Stimulated activated CD4-positive, alpha-beta T cell treated with anti-CD3 and anti-CD28 coated beads, Interleukin-4, amount 100 ng/mL, for 24 hours (primary cell): ENCODE results near the gene CACNA1D.

Experiments
- DNase-seq: peaks from one replicate; pipeline ENCODE4 v3.0.0-alpha.2; 2020

CACNA1D gene

GRCh38 chr3:53799338-53799865 is 305.0 kb downstream of the CACNA1D start:
- DNase-seq, result no peak

DNA sequence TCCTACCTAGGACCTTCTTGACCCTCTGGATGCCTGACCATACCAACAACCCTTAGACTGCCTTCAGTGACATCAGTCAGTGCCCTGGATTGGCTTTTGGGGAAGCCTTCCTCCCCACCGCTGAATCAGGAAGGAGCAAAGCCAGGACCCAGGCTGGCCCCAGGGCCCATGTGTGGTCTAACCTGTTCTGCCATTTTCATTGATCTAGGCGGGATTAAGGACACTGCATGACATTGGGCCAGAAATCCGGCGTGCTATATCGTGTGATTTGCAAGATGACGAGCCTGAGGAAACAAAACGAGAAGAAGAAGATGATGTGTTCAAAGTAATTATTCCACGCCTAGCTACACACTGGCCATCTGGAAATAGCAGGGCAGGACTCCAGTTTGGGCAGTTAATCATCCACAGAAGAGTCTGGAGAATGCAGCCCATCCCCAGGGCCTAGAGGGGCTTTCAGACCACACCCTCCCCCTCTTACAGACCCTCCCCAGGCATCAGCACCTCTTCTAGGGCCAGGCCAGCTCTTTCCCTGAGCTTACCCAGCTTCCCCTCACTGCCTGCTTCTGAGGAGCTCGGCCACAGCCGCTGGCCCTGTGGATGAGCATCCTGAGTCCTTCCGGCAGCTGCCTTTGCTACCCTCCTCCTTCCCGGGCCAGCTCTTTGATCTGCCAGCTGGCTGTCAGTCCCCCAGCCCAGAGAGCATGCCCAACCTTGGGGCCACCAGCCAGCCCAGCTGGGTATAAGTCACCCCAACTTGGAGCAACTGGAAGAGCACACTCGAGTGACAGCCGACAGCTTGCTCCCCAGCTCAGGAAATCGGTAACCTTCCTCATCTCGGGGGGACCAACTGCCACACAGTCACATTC is 305.9 kb downstream of the CACNA1D start:
- no peak for DNase-seq

GRCh38 chr3:53801319-53801718 is 306.9 kb downstream of the CACNA1D start:
- no peak for DNase-seq

GRCh38 chr3:53802256-53802880 is 308.0 kb downstream of the CACNA1D start:
- no peak for DNase-seq

- DNase-seq, result no peak
These were observed 308.9 kb downstream of the CACNA1D start for GRCh38 chr3:53803124-53803815.

DNA sequence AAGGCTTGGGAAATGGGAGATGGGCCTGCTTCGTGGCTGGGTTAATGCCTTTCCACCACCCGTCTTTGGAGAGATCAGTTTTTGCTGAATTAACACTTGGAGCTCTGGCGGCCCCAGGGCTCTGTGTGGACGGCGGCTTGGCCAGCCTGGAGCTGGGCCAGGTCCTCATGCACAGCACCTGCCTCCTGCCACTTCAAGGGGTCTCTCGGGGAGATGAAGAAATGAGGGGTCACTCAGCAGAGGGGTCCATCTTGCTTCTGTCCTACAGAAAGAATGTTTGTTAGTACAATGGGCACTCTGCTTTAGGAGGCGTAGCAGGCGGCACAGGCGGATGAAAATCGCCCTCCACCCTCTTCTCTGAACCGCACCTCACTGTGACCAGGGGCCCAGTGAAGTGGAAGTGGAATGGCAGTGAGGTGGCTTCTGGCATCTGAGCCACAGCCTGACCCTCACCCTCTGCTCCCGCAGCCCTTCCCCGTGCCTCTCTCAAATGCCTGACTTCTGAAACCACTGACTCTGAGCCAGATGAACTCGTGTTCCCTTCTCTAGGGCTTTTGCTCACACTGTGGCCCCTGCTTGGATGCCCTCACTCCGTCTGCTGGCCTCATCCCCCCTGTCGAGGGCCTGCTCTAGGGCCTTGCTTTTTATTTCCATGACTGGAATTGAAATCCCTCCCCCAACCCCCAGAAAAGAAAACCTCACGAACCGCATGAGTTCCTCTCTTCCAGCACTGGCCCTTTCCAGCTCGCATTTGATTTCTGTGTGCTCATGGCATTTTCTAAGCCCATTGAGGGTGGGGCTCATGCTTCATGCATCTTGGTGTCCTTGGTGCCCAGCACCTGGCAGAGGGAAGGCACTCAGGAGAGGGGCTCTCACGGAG is 309.6 kb downstream of the CACNA1D start:
- no peak for DNase-seq

DNA sequence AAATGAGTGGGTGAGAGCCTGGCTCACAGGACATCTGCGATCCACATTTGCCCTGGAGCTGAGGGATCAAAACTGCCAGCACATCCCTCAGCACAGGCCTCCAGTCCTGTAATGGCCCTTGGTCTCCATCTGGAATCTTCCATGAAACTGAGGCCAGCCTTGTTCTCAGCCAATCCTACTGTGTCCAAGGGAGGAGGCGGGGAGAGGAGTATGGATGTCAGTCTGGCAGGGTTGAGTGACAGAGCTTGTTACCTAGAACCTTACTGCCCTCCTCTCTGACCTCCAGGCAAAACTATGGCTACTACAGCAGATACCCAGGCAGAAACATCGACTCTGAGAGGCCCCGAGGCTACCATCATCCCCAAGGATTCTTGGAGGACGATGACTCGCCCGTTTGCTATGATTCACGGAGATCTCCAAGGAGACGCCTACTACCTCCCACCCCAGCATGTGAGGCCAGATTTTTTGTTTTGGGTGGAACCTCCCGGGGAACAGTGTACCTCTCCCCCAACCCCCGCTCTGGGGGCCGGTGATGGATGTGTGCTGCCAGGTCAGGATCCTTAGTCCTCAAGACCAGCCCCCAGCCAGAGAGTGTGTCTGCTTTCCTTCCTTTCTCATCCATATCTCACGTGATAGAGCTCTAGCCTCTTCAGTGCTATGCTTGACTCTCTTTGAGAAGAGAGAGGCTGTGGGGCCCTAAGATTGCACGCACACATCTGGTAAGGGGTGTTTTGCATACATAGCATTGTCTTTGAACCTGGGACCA is 310.5 kb downstream of the CACNA1D start:
- no peak for DNase-seq

DNA sequence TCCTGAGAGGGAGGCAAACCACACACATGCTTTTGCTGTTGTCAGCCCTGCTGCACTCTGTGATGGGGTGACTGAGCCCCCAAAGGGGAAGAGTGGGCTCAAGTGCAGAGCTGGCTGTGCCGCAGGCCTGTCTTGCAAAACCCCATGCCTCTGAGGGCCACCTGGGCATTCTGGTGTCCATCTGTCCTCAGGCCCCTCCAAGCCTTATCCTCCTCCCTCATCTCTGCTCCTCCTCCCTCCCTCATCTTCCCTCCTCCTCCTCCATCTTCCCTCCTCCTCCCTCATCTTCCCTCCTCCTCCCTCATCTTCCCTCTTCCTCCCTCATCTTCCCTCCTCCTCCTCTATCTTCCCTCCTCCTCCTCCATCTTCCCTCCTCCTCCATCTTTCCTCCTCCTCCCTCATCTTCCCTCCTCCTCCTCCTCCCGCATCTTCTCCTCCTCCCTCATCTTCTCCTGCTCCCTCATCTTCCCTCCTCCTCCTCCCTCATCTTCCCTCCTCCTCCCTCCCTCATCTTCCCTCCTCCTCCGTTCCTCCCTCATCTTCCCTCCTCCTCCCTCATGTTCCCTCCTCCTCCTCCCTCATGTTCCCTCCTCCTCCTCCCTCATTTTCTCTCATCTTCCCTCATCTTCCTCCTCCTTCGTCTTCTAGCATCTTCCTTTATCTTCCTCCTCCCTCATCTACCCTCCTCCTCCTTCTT is 311.2 kb downstream of the CACNA1D start:
- no peak for DNase-seq

DNA sequence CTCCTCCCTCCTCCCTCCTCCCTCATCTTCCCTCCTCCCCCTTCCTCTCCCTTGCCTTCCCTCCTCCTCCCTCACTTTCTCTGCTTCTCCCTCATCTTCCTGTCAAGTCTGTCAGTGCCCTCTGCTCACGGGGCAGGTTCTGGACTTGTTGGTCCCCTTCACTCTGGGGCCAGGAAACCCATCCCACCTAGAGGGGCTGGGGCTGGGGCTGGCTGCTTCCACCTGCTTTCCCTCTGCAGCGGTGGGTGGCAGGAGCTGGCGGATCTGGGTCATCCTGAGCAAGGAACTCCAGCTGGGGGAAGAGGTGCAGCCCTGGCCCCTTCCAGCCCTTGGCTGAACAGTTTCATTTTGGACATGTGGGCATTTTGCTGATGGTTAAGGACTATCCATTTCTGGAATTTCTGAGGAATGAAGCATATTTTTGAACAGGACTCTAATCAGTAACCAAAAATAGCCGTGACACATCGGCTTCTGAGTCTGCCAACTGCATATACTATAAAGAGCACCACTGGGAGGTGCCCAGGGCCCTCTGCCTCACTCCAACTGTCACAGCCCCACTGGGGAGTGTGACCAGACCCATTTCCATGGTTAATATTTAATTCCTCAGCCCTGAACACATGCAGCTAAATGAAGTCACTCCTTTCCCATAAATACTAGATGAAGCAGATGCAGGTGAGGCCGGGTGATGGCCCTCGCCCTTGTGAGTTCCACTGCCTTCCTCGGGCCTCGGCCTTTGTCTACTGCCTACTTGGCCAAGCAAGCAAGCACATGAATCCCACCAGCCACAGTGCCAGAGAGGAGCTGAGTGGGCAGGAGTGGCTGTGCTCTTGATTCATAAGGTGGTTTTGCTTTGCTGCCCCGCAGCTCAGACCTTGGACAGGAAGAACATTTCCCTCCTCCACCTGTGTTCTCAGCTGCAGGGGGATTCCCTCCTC is 312.0 kb downstream of the CACNA1D start:
- no peak for DNase-seq

DNA sequence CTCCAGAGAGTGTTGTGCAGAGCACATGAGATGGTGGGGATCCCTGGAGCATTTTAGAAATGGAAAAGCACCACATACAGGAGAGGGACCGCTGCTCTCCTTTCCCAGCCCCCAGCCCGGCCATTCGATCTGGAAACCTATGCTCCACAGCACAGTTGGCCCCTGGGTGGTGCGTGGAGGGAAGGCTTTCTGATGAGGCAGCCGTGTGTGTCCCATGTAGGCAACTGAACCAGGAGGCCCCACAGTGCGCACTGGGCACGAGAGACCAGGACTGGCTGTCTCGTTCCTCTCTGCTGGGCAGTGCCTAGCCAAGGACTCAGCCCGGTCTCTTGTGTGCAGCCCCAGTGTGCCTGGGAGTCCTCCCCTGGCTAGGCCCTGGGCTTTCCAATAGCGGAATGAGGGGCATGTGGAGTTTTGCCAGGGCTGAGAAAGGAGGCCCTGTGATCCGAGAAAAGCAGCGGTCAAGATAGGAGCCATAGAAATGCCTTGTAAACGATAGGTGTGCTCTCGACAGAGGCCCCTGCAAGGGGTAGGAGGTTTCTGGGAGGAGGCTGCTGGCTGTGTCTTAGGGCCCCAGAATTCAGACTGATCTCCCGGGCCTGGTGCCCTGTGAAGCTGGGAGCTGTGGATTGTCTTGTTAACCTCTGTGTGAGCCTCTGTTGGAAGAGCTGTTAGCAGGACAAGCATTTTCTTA is 312.9 kb downstream of the CACNA1D start:
- DNase-seq, result no peak

DNA sequence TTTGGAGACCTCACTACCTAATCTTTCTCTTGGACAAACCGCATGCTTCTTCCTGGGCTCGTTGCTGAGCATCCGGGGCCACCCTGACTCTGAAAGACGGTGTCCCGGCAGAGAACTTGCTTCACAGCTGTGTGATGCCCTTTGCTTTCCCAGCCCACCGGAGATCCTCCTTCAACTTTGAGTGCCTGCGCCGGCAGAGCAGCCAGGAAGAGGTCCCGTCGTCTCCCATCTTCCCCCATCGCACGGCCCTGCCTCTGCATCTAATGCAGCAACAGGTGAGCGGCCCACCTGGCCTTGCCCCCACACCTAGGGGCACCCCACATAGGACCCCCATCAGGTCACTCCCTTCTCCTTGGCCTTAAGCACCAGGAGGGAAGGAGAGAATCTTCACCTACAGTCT is 314.1 kb downstream of the CACNA1D start:
- no peak for DNase-seq

- DNase-seq, result no peak
These were observed 314.9 kb downstream of the CACNA1D start for GRCh38 chr3:53809267-53809666.

- DNase-seq, result no peak
These were observed 315.5 kb downstream of the CACNA1D start for GRCh38 chr3:53809764-53810400.

DNA sequence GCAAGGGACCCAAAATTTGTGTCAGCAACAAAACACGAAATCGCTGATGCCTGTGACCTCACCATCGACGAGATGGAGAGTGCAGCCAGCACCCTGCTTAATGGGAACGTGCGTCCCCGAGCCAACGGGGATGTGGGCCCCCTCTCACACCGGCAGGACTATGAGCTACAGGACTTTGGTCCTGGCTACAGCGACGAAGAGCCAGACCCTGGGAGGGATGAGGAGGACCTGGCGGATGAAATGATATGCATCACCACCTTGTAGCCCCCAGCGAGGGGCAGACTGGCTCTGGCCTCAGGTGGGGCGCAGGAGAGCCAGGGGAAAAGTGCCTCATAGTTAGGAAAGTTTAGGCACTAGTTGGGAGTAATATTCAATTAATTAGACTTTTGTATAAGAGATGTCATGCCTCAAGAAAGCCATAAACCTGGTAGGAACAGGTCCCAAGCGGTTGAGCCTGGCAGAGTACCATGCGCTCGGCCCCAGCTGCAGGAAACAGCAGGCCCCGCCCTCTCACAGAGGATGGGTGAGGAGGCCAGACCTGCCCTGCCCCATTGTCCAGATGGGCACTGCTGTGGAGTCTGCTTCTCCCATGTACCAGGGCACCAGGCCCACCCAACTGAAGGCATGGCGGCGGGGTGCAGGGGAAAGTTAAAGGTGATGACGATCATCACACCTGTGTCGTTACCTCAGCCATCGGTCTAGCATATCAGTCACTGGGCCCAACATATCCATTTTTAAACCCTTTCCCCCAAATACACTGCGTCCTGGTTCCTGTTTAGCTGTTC is 316.9 kb downstream of the CACNA1D start:
- no peak for DNase-seq

DNA sequence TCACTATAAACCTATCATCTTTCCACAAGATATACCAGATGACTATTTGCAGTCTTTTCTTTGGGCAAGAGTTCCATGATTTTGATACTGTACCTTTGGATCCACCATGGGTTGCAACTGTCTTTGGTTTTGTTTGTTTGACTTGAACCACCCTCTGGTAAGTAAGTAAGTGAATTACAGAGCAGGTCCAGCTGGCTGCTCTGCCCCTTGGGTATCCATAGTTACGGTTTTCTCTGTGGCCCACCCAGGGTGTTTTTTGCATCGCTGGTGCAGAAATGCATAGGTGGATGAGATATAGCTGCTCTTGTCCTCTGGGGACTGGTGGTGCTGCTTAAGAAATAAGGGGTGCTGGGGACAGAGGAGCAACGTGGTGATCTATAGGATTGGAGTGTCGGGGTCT is 318.0 kb downstream of the CACNA1D start:
- DNase-seq, result no peak

DNA sequence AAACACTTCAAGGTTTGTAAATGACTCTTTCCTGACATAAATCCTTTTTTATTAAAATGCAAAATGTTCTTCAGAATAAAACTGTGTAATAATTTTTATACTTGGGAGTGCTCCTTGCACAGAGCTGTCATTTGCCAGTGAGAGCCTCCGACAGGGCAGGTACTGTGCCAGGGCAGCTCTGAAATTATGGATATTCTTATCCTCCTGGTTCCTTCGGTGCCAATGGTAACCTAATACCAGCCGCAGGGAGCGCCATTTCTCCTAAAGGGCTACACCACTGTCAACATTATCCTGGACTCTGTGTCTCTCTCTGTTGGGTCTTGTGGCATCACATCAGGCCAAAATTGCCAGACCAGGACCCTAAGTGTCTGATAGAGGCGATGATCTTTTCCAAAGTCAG is 318.8 kb downstream of the CACNA1D start:
- DNase-seq, result no peak

GRCh38 chr3:53813876-53814275 is 319.5 kb downstream of the CACNA1D start:
- DNase-seq, result no peak

DNA sequence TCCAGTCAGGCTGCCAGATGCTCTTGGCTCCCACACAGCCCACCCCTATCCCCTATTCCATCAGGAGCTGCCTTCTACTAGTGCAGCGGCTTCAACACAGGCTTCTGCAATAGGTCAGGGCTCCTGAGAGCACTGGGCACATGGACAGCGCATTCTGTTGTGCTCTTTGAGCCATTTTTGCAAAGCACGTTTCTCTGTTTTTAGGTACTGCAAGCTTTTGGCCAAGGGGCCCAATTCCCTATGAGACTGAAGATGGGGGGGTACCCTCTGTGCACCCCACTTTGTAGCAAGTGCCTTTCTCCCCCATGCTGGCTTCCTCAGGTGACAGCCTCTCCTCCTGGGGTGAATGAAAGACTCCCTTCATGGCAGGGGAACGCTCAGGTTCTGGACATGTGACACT is 320.7 kb downstream of the CACNA1D start:
- no peak for DNase-seq
